Effector CD8-positive, alpha-beta T cell (primary cell): Measurements from ENCODE around the gene NFKB1.
"Not testable (repeated sequence)": the region's sequence is repeated elsewhere in the genome, so short reads cannot be mapped to it uniquely, and the experiment has no call there.

Experiments
- DNase-seq: peaks from one replicate; lab custom pipeline; 2025; lab: John Stamatoyannopoulos, UW

The NFKB1 gene

DNA sequence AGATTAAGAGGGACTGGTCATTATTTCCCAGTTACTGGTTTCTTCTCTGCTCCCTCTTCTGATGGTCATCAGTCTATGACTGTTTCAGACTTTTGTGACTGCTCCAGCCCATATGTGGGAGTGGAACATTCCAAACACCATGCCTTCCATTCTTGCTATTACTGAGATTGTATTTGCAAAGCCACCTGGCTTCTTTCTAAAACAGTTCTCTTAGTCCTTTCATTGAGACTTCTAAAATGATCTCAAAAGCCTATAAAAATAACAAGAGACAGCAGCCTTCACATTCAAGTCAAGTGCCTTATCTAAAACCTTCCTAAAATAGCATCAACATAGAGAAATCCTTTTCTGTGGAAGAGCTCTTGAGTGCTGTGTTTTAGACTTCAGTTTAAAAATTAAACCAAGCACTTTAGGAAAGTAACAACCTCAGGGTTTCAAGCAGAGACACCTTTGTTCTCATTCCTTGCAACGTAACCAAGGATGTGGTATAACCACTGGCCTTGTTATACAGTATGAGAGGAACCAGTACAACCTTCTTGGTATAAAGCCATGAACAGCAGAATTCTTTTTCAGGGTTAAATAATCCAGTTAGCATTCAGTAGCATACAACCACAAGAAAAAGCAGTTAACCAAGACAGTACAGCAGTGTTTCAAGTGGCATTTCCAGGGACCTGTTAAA lies 97.1 kb downstream of the NFKB1 start:
- DNase-seq: no peak

DNA sequence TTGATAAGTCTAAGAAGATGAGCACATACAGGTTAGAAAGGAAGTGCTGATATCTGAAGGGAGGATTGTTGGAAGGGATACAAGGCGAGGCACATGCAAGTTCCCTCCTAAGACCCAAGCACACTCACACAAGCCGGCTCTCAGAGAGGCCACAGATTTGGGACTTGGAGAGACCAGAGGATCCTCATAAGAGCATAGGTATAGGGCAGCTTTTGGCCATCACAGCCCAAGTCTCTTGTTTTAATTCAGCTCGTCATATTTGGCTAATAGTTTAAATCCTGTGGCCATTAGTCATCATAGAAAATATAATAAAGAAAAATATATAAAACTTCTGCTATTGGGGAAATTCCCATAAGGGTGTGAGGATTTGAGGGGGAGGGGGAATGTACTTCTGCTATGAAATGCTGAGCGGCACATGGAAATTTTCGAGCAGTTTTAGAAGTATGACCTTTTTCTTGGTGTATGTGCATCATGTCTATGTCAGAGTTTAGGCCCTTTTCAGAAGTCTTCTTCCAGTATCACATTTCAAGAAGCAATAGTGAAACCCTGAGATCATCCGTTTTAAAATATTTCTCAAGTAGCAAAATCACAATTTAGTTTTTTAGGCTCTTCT lies 97.7 kb downstream of the NFKB1 start:
- DNase-seq: no peak

DNA sequence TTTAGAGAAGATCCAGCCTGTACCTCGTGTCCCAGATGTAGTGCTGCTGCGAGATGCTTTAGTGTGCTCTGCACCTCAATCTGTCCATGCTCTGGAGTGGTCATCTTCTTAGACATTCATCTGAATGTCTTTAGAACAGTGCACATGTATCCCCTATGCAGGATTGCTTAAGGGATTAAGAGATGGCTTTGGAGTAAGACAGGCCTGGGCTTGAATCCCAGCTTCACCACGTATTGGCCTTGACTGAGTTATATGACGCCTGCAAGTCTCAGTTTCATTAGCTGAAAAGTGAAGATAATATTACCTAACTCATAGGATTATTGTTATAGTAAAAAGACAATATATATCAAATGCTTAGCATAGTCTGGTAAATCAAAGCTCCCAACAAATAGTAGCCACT lies 98.3 kb downstream of the NFKB1 start:
- DNase-seq: no peak

DNA sequence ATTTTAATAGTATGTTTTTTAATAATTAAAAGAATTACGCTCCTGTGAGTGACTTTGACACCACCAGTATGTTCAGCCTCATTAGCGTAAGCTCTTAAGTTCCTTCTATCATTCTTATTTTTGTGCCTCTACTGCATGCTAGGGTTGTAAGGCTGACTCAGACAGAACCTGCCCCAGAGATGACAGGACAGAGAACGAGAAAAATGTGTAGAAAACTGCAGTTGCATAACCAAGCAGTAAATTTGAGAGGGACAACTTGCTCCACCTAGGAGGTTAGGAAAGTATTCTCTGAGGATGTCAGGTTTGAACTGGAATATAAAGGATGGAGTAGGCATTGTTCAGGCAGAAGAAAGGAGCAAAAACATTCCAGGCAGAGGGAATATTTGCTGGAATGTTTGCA lies 98.7 kb downstream of the NFKB1 start:
- no peak for DNase-seq

DNA sequence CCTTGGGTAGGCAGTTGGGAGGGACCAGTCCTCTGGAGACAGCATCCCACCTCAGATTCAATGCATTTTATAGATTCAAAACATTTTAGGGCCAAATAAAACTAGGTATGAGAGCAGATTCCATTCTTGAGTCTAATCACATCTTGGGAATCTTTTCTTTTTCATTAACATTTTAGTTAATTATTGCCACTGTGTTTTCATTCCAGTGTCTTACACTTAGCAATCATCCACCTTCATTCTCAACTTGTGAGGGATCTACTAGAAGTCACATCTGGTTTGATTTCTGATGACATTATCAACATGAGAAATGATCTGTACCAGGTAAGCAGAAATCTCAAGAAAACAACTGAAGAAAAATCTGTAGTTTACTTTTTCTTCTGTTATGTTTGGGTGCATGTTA lies 99.5 kb downstream of the NFKB1 start:
- no peak for DNase-seq

DNA sequence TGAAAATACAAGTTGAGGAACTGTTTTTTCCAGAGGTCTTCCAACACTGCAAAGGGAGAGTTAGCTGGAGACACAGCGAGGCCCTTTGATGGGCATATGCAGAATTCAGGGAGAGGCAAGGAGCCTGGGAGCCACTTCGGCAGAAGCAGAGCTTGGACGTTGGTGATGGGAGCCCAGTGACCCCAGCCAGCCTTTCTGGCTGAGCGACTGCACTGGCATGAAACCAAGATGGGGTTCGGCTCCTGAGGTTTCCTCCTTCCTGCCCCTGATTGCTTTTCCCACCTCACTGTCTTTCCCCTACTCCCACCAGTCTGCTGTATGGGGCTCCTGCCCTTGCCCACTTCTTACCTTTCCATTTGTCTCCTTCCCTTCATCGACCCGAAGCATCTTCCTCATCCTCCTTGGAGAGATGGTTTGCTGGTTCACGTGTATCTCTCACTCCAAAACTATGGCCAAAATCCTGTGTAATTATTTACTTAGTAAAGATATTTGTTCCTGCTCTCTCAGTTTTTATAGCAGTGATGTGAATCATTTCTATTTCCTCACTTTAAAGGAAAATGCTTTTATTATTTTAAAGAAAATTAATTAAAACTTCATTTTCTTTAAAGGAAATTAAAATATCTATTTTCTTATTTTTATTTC lies 100.5 kb downstream of the NFKB1 start:
- no peak for DNase-seq

DNA sequence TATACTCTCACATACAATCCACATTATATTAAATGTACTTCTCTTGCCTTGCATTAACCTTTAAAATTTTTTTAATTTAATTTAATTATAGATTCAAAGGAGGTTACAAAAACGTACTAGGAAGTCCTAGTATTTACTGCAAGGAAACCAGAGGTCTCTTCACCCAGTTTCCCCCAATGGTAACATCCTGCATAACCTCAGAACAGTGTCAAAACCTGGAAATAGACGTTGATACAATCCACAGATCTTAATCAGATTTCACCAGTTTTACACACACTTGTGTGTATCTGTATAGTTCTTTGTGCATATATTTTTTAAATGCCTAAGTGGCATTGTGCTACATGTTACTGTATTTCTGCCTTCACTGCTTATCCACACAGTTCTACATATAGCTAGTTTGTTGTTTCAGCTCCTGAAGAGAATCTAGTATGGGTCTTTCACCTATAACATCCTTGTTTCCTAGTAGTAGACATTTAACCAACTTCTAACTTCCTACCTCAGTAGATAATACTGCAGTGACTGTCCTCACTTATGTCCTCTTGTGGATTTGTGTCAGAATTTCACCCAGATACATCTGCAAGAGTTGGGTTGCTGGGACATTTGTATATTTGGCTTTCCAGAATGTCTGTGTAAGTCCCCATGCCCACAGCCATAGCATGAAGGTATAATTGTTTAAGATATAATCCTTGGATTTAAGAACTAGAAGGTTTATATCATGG lies 103.2 kb downstream of the NFKB1 start:
- DNase-seq: no peak

DNA sequence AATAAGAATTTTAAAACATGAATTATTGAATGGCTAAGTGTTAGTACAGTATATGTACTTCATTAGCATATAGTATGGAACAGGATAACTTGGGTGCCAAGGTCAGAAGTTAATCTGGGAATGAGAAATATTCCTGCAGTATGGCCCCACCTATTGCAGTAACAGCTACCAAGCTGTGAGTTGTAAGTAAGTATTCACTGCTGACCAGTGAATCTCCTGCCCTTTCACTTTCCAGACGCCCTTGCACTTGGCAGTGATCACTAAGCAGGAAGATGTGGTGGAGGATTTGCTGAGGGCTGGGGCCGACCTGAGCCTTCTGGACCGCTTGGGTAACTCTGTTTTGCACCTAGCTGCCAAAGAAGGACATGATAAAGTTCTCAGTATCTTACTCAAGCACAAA lies 105.1 kb downstream of the NFKB1 start:
- no peak for DNase-seq

DNA sequence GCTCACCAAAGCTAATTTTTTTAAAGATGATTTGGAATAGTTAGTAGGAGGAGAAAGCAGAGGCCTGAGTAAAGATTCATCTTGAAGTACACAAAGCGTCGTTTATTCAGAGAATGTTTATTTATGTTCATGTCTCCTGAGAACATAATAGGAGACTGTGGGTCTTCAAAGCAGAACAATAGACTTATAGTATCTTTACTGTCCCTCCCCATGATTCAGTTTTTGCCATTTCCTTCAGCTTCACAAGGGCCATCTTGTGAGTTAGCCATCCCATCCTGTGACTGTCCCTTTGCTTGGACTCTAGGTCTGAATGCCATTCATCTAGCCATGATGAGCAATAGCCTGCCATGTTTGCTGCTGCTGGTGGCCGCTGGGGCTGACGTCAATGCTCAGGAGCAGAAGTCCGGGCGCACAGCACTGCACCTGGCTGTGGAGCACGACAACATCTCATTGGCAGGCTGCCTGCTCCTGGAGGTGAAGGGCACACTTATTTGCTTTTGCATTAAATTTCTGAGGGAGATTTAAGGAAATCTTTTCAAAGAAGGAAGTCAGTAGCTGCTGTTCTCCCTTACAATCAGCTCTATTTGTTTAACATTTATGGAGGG lies 105.8 kb downstream of the NFKB1 start:
- no peak for DNase-seq

DNA sequence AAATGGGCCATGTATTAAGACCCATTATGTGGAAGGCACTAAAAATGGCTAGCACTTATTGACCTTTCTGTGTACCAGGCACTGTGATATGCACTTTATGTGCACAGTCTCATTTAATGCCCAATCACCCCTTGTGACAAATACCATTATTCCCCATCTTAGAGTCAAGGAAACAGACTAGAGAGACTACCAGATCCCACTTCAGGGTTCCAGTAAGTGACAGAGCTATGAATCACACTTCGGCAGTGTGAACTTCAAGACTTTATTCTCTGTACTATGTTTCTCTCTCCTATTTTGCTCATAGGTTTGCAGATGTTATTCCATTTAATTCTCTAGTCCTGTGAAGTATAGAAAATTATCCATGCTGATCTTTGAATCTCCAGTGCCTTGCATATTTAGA lies 107.0 kb downstream of the NFKB1 start:
- DNase-seq: no peak

DNA sequence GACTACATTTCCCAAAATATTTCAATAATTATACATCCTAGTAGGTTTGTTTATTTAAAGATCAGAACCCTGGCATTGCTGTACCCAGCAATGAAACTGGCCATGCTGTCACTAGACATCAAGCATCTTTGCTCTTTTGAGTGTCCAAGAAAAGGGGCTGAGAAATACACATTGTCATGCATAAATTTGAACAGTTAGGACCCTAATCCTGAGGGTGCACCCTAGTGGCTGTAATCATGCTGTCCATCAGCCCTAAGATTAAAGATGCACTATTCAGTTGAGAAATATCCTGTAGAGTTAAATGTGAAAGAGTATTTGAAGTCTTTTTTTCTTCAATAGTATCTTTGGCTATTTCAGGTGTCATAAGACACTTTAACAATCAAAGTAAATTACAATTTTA lies 108.8 kb downstream of the NFKB1 start:
- DNase-seq: no peak

DNA sequence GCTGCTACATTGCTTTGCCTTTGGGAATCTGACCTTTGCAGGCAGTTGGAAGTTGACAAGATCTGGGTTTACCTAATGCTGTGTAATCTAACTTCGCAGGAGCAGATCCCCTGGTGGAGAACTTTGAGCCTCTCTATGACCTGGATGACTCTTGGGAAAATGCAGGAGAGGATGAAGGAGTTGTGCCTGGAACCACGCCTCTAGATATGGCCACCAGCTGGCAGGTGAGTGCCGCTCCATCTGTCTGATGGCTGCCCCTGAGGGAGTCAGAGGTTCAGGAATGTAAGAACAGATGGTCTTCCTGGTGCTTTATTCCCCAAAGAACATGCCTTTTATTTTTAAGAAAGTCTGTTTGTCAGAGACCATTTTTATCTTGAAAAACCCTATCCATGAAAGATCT lies 109.3 kb downstream of the NFKB1 start:
- no peak for DNase-seq

DNA sequence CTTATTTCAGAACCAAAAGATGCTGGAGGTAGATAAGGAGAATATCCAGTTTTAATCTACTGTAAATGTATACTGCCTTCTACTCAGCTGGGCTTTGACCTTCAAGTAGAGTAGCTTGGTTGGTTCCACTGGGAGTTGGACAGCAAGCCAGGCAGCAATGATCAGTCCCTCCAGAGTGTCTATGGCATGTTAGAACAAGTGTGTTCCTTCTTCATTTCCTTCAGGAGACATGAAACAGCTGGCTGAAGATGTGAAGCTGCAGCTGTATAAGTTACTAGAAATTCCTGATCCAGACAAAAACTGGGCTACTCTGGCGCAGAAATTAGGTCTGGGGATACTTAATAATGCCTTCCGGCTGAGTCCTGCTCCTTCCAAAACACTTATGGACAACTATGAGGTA lies 111.1 kb downstream of the NFKB1 start:
- DNase-seq: no peak

DNA sequence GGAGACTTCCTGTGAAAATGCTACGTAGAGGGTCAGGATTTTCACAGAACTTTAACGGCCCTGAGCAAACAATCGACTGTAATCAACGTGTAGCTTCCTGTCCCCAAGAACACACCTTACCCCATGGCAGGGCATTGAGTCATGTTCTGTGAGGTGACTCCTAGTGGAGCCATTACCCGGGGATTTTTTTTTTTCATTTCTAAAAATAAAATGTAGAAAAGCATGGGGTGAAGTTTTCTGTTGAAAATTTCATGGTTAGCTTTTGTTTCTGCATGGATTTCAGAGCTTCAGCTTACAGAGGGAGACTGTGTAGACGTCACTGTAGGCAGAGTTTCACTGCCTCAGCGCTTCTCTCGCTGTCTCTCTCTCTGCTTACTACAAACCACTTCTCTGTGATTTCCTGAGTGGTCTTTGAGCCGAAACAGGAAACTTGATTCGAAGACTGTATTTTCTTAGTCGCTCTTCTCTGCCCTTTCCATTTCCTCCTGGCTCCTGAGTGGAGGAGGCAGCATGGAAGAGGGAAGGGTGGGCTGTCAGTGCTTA lies 111.7 kb downstream of the NFKB1 start:
- peak; percentile 16 for DNase-seq

DNA sequence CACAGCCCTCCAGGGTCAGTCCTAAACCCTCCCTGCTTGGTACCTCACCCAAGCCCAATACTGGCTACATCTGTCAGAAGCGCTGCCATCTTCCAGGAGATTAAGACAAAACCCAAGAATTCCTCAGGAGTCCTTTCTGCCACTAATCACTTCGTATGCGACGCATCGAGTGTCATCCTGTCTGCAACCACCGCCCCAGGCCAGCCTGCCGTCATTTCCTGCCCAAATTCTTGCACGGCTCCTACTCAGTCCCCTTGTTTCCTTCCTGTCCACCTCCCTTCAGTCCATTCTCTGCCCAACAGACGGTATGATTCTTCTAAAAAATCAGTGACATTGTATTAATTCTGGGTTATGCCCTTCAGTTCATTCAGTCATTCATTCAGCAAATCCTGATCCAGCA lies 113.6 kb downstream of the NFKB1 start:
- DNase-seq: peak; percentile 2

DNA sequence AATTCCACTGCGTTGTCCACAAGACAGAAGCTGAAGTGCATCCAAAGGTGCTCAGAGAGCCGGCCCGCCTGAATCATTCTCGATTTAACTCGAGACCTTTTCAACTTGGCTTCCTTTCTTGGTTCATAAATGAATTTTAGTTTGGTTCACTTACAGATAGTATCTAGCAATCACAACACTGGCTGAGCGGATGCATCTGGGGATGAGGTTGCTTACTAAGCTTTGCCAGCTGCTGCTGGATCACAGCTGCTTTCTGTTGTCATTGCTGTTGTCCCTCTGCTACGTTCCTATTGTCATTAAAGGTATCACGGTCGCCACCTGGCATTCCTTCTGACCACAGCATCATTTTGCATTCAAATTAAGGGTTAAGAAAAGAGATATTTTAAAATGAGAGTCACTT lies 115.5 kb downstream of the NFKB1 start:
- DNase-seq: no peak

DNA sequence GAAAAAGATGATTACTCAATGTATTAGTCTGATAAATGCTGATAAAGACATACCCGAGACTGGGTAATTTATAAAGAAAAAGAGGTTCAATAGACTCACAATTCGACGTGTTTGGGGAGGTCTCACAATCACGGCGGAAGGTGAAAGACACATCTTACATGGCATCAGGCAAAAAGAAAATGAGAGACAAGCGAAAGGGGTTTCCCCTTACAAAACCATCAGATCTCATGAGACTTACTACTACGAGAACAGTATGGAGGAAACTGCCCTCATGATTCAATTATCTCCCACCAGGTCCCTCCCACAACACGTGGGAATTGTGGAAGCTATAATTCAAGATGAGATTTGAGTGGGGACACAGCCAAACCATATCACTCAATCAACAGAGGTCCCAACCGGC lies 117.9 kb downstream of the NFKB1 start:
- DNase-seq: not testable (repeated sequence)

DNA sequence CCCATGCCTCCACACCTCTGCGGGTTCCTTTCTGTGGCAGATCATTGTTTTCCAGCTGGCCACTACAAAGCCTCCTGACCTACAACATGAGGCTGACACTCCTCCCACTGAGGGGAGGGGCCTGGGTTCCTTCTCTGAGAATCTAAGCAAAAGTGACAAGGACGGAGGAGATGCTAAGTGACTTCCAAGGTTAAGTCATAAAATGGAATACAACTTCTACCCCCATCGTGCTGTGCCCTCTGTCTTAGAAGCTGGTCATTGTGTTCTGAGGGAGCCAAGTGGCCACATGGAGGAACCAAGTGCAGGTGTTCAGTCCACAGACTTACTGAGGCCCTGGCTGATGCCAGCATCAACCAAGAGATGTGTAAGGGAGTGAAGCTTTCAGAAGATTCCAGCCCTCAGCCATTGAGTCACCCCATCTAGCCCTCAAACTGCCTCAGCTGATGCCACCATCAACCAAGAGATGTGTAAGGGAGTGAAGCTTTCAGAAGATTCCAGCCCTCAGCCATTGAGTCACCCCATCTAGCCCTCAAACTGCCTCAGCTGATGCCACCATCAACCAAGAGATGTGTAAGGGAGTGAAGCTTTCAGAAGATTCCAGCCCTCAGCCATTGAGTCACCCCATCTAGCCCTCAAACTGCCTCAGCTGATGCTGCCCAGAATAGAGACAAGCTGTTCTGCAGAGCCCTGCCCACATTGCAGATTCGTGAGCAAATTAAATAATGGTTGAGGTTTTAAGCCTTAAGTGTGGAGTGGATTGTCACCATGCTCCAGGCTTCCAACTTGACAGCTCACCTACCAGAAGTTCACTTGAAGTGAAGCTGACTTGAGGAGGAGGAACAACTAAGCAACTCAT lies 118.8 kb downstream of the NFKB1 start:
- DNase-seq: not testable (repeated sequence)

DNA sequence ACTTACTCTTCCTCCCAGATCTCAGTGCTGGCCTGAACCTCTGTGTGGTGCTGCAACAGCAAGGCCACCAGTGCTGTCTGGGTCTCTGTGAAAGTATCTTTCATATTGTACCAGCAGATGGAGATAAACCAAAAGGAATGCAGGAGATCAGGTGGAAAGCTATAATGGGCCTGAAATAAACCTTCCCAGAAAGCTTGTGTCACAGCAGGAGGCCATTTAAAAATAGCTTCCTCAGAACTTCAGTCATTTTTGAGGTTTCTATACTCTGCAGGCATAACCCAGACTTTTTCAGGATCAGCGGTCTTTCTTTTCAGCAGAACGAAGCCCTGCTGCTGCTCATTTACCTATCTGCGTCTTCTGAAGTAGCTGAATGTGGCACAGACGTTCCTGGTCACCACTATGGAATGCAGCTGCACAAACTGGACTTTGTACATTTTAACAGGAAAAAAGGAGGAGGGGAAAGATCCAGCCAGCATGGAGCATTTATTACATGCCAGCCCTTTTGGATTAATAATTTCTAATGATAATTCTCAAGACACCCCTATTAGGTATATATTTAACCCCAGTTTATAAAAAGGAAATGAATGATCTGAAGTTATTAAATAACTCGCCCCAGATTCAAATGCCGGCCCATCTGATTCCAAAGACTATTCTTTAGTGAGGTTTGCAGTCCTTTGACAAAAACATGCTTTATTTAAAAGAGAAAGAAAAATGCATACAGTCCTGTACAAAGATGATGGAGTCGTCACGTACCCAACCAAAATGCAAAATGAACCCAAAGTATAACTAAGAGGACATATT lies 119.7 kb downstream of the NFKB1 start:
- no peak for DNase-seq

DNA sequence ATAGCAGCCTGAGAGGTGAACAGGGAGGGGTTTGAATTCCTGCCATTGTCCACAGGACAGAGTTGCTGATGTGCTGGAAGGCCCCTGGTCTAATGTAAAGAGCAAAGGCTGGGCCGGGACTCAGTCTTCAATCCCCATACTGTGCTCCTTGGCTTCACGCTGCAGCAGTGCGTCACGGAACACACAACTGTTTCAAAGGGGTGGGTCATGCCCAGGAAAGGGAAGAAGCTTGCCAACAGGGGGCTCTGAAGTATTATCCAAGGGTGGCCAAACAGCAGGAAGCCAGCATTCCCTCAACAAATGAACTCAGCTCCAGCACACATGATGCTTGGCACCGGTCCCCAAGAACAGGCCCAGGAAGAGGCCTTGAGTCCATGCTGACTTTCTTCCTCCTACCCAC lies 122.5 kb downstream of the NFKB1 start:
- DNase-seq: no peak
